ENCODE measurements around the gene KCNMA1. TPM values are rescaled to one million over a fixed set of nuclear protein-coding genes. Genes with fewer than 3 reads are reported as not detected.

KCNMA1 gene
- total and polyA plus RNA-seq, 2 donors from 2014 or later = 4.2 to 8.9 TPM

GRCh38 chr10:77091597-77092165 is 545.9 kb downstream of the KCNMA1 start:
- intact Hi-C loops (cut with DNase I) = no loop called here
- Histone ChIP-seq H3K9me3 (ENCODE audit: control insufficient read depth in 2 of 3, insufficient read depth in 1 of 3, low read length in 3 of 3) (no peaks in the 10 kb centered on the region), H3K27ac (ENCODE audit: low read depth in 2 of 2, low read length in 2 of 2) (no peak overlapping the region), H3K27me3 (ENCODE audit: control insufficient read depth, insufficient read depth, low read length) (no peaks in the 10 kb centered on the region), H3K4me3 (ENCODE audit: low read length in 3 of 3) (no peak overlapping the region), H3K4me1 (ENCODE audit: control insufficient read depth in 2 of 3, insufficient read depth in 2 of 3, low read depth in 1 of 3, low read length in 3 of 3) (no peaks in the 10 kb centered on the region), H3K36me3 (ENCODE audit: control insufficient read depth in 2 of 3, insufficient read depth in 3 of 3, low read length in 3 of 3) (no peaks in the 10 kb centered on the region), H3K9ac (ENCODE audit: low read length in 3 of 3) (no peak overlapping the region)
- FAIRE-seq = no peak
- DNase-seq = no peak
- TF ChIP-seq, protein P1, sequence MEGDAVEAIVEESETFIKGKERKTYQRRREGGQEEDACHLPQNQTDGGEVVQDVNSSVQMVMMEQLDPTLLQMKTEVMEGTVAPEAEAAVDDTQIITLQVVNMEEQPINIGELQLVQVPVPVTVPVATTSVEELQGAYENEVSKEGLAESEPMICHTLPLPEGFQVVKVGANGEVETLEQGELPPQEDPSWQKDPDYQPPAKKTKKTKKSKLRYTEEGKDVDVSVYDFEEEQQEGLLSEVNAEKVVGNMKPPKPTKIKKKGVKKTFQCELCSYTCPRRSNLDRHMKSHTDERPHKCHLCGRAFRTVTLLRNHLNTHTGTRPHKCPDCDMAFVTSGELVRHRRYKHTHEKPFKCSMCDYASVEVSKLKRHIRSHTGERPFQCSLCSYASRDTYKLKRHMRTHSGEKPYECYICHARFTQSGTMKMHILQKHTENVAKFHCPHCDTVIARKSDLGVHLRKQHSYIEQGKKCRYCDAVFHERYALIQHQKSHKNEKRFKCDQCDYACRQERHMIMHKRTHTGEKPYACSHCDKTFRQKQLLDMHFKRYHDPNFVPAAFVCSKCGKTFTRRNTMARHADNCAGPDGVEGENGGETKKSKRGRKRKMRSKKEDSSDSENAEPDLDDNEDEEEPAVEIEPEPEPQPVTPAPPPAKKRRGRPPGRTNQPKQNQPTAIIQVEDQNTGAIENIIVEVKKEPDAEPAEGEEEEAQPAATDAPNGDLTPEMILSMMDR (IDR thresholded peaks at IDR 0.05; ENCODE audit: borderline replicate concordance, extremely low read depth, insufficient read depth) = no peak

GRCh38 chr10:77090381-77091356 is 546.9 kb downstream of the KCNMA1 start:
- DNase-seq (no peak), FAIRE-seq (no peak)
- TF ChIP-seq, protein P1 (IDR thresholded peaks at IDR 0.05; ENCODE audit: borderline replicate concordance, extremely low read depth, insufficient read depth) = no peak
- Histone ChIP-seq H3K4me3 (ENCODE audit: low read length in 3 of 3) (no peak overlapping the region), H3K9me3 (ENCODE audit: control insufficient read depth in 2 of 3, insufficient read depth in 1 of 3, low read length in 3 of 3) (no peaks in the 10 kb centered on the region), H3K4me1 (ENCODE audit: control insufficient read depth in 2 of 3, insufficient read depth in 2 of 3, low read depth in 1 of 3, low read length in 3 of 3) (no peaks in the 10 kb centered on the region), H3K27me3 (ENCODE audit: control insufficient read depth, insufficient read depth, low read length) (no peaks in the 10 kb centered on the region), H3K27ac (ENCODE audit: low read depth in 2 of 2, low read length in 2 of 2) (no peak overlapping the region), H3K36me3 (ENCODE audit: control insufficient read depth in 2 of 3, insufficient read depth in 3 of 3, low read length in 3 of 3) (no peaks in the 10 kb centered on the region), H3K9ac (ENCODE audit: low read length in 3 of 3) (no peak overlapping the region)
- intact Hi-C loops (cut with DNase I) = no loop called here

DNA sequence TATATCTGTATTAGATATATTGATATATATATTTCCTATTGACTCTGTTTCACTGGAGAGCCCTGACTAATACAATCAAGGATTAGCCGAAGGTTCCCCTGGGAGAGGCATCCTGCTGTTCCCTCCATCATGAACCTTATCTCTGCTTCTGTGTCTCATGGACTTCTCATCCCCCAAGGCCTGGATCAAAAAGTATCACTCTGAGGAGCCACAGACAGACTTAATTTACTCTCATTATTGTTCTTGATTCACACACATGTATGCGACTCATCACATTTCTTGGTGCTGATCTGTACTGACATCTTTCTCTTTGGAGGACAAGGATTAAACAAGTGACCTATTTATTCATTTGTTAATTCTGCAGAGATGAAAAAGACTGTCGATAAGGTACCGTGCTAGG is 550.2 kb downstream of the KCNMA1 start:
- H3K9ac ChIP-seq (ENCODE audit: low read length in 3 of 3) = no peak overlapping the region
- no peak overlapping the region for H3K27ac ChIP-seq (ENCODE audit: low read depth in 2 of 2, low read length in 2 of 2)
- H3K27me3 ChIP-seq (ENCODE audit: control insufficient read depth, insufficient read depth, low read length) = no peaks in the 10 kb centered on the region
- H3K4me3 ChIP-seq (ENCODE audit: low read length in 3 of 3) = no peak overlapping the region
- DNase-seq (no peak), FAIRE-seq (no peak)
- TF ChIP-seq, protein P1 (IDR thresholded peaks at IDR 0.05; ENCODE audit: borderline replicate concordance, extremely low read depth, insufficient read depth) = no peak
- H3K36me3 ChIP-seq (ENCODE audit: control insufficient read depth in 2 of 3, insufficient read depth in 3 of 3, low read length in 3 of 3) = no peaks in the 10 kb centered on the region
- no peaks in the 10 kb centered on the region for H3K4me1 ChIP-seq (ENCODE audit: control insufficient read depth in 2 of 3, insufficient read depth in 2 of 3, low read depth in 1 of 3, low read length in 3 of 3)
- intact Hi-C loops (cut with DNase I) = no loop called here
- no peaks in the 10 kb centered on the region for H3K9me3 ChIP-seq (ENCODE audit: control insufficient read depth in 2 of 3, insufficient read depth in 1 of 3, low read length in 3 of 3)

All from kidney (tissue), 14 donors.